GM12864 (cell line): Measurements from ENCODE around the gene MEIS3.

Experiments
- DNase-seq: peaks from one replicate; pipeline ENCODE4 v3.0.0-alpha.2; 2011; ENCODE audit warnings: low read depth
- H3K4me3 ChIP-seq: 2 replicates; pipeline ENCODE4 v1.5.1; 2011; ENCODE audit warnings: mild to moderate bottlenecking, low read depth, low read length, control low read depth
- TF ChIP-seq, protein P1 (sequence below): IDR thresholded peaks from 2 replicates; pipeline ENCODE4 v1.5.1; 2011; ENCODE audit warnings: low read depth, mild to moderate bottlenecking, moderate library complexity, low read length, control low read depth, inconsistent platforms; ENCODE audit errors: missing control alignments

Gene MEIS3

DNA sequence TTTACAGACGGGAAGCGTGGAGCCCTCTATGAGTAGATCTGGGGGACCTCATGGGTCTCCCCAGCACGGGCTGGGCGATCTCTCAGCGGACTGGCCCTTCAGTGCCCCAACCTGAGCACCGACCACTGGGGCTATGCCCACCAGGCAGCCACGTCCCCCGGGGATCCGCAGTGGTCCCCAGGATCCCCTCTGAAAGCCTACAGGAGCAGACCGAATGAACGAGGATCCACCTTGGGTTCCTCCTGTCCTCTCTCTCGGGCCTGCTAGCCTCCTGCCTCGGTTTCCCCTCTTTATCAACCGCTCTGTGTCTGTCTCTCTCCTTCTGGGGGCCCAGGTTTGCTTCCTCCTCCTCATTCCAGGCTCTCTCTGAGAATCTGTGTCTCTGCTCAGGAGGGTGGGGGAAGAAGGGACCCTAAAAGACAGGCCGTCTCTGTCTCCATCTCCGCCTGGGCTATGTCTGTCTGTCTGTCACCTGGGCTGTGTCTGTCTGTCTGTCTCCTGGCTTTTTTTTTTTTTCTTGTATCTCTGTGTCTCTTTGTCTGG lies 2.0 kb upstream of the MEIS3 start:
- no peak for DNase-seq
- no peak overlapping the region for H3K4me3 ChIP-seq
- TF ChIP-seq, protein P1, sequence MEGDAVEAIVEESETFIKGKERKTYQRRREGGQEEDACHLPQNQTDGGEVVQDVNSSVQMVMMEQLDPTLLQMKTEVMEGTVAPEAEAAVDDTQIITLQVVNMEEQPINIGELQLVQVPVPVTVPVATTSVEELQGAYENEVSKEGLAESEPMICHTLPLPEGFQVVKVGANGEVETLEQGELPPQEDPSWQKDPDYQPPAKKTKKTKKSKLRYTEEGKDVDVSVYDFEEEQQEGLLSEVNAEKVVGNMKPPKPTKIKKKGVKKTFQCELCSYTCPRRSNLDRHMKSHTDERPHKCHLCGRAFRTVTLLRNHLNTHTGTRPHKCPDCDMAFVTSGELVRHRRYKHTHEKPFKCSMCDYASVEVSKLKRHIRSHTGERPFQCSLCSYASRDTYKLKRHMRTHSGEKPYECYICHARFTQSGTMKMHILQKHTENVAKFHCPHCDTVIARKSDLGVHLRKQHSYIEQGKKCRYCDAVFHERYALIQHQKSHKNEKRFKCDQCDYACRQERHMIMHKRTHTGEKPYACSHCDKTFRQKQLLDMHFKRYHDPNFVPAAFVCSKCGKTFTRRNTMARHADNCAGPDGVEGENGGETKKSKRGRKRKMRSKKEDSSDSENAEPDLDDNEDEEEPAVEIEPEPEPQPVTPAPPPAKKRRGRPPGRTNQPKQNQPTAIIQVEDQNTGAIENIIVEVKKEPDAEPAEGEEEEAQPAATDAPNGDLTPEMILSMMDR: no peak

DNA sequence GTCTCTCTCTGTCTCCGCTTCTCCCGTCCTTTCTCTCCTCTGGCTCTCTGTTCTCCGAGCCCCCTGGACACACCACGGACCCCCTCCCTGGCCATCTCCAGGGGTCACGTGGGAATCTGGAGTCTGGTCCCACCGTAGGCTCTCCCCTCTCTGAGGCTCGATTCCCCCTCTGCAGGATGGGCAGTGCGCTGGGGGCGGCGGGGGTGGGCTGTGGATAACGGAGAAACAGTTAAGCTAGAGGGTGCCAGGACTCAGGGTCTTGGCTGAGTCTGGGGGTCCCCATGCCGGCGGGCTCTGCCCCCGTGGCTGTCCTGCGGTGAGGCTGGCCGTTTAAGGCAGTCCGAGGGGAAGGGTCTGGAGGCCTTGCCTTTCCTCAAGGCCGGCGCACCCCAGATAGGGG lies 462 bp upstream of the MEIS3 start:
- TF ChIP-seq, protein P1: no peak
- H3K4me3 ChIP-seq: no peak overlapping the region
- DNase-seq: no peak

DNA sequence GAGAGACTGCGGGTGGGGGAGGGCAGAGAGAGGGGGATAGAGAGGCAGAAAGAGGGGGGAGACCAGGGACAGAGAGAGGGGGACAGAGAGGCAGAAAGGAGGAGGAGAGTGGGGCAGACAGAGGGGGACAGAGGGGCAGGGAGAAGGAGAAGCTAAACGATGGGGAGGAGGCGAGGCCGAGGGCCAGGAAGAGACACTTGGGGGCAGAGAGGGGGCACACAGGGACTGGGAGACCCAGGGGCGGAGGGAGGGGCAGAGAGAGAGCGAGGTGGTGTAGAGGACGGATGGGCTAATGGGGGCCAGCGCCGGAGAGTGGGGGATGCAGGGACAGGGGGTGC lies 666 bp downstream of the MEIS3 start:
- no peak overlapping the region for H3K4me3 ChIP-seq
- TF ChIP-seq, protein P1: no peak
- DNase-seq: no peak

DNA sequence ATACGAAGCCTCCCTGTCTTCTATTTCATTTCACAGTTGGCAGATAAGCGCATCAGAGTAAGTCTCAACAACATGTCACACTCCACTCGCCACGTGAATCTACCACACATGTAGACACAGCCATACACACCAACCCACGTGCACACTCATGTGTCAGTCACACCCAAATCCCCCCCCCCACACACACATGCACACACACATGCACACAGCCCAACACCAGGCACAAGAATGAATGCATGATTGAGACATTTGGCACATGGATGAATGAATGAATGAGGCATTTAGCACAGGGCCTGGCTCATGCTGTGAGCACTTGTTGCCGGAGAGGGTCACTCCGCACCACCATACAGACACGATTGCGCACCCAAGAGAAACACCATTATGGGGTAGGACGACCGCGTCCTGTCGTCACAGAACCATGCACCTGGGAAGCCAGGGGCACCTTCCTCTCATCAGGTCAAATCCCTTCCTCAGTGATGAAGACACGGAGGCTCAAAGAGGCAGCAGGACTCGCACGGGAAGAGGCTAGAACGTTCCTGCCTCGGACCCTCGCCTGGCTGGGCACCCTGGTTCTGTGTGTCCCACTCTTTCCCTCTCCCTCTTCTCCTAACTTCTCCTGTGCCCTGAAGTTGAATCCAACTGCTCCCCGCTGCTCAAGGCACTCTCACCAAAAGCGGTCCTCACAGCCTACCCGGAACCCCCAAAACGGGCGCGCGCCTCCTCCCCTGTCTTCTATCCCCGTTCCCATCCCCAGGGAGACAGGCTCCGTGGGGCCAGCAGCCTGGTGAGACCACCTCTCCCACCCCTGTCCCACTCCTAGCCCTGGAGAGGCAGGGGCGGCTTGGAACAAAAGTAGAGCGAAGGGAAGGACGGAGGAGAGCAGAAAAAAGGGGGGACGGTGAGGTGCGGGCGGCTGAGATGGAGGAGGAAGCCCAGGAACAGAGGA lies 1.3 kb downstream of the MEIS3 start:
- TF ChIP-seq, protein P1: no peak
- DNase-seq: no peak
- H3K4me3 ChIP-seq: no peak overlapping the region

DNA sequence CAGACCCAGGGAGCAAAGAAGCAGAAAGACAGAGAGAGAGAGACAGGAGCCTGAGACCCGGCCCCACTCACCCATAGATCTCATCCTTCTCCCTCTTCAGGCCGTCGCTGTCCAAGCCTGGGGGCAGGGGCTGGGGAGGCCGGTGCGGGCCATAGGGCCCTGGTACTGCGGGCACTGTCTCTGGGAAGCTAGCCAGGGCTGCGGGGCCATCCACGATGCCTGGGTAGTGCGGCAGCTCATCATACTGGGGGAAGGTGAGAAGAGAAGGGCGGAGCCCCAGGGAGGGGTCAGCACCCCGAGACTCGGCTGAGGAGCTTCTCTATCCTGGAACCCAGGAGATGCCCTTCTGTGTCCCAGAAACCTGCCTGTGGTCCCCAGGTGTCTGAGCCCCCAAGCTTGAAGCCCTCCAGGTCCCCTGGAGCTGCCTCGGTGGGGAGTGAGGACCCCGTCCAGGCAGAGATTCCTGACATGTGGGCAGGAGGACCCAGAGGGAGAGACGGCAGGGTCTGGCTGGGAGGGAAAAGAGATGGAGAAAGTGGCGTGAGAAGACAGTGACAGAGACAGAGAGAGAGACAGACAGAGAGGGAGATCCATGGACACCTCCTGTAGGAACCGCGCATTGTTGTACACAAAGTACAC lies 2.1 kb downstream of the MEIS3 start:
- TF ChIP-seq, protein P1: no peak
- H3K4me3 ChIP-seq: no peak overlapping the region
- no peak for DNase-seq

DNA sequence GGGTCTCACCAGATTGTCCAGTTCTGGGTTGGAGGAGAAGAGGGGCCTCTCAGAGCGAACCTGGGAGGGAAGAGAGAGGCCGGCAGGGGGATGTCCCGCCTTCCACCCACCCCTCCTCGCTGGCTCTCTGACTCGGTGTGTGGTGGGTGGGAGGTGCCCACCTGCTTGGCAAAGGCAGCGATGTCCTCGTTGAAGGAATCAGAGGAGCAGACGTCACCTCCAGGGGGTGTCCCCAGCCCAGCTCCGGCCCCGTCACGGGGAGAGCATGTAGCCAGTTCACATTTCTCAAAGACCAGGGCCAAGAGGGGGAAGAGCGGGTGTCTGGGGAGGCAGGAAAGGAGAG lies 2.7 kb downstream of the MEIS3 start:
- no peak overlapping the region for H3K4me3 ChIP-seq
- TF ChIP-seq, protein P1: no peak
- DNase-seq: no peak
